HepG2 (cell line): ENCODE results near the gene MTMR6. TPM values are rescaled to one million over a fixed set of nuclear protein-coding genes. Genes with fewer than 3 reads are reported as not detected.

Source experiments
- ATF7 ChIP-seq, 2 experiments: fragments of 450-650 bp in 1 of 2; sonication (generic) in 1 of 2; formaldehyde crosslinking in 1 of 2; IDR thresholded peaks; 2 replicates each; pipeline versions ENCODE4 v1.4.0 to v1.6.1; 2016 to 2020; ENCODE audit warnings: antibody characterized with exemption in 1 of 2, mild to moderate bottlenecking in 1 of 2, missing genetic modification reagents in 1 of 2
- EP300 ChIP-seq, 3 experiments: sonication (generic) in 1 of 3; formaldehyde crosslinking in 1 of 3; IDR thresholded peaks; 2 replicates each; pipeline versions ENCODE4 v1.5.1 to v1.6.1; 2011 to 2020; ENCODE audit warnings: low read depth in 2 of 3, low read length in 2 of 3, borderline replicate concordance in 1 of 3, improper control_type of control experiment in 1 of 3, mild to moderate bottlenecking in 1 of 3, missing genetic modification reagents in 1 of 3, moderate library complexity in 1 of 3
- FOSL2 ChIP-seq: sonication (generic); formaldehyde crosslinking; IDR thresholded peaks from 2 replicates; pipeline ENCODE4 v1.4.0; 2020; ENCODE audit warnings: missing genetic modification reagents
- HNF4G ChIP-seq, 2 experiments: sonication (generic) in 1 of 2; formaldehyde crosslinking in 1 of 2; IDR thresholded peaks; 2 replicates each; pipeline versions ENCODE4 v1.4.0 to v1.6.1; 2011 to 2020; ENCODE audit warnings: borderline replicate concordance in 2 of 2, low read depth in 2 of 2, mild to moderate bottlenecking in 2 of 2, low read length in 1 of 2, missing genetic modification reagents in 1 of 2, moderate library complexity in 1 of 2
- HNRNPH1 ChIP-seq: fragments of 200-400 bp; formaldehyde crosslinking; optimal IDR thresholded peaks from 2 replicates; pipeline ENCODE3; 2017; ENCODE audit warnings: mild to moderate bottlenecking, low read depth, low read length
- HOXA5 ChIP-seq: sonication (generic); formaldehyde crosslinking; IDR thresholded peaks from 2 replicates; pipeline ENCODE4 v1.4.0; 2020; ENCODE audit warnings: missing genetic modification reagents
- NFE2L2 ChIP-seq: fragments of 150-350 bp; IDR thresholded peaks from 2 replicates; pipeline ENCODE4 v1.6.1; 2014; ENCODE audit warnings: low read length
- RXRB ChIP-seq: IDR thresholded peaks from 2 replicates; pipeline ENCODE4 v1.6.1; 2016; ENCODE audit warnings: borderline replicate concordance, missing genetic modification reagents, missing compliant biosample characterization
- SMARCE1 ChIP-seq: fragments of 450-650 bp; IDR thresholded peaks from 2 replicates; pipeline ENCODE4 v1.6.1; 2017; ENCODE audit warnings: borderline replicate concordance
- SOX6 ChIP-seq, 2 experiments: fragments of 450-650 bp in 1 of 2; sonication (generic) in 1 of 2; formaldehyde crosslinking in 1 of 2; IDR thresholded peaks; 2 replicates each; pipeline versions ENCODE4 v1.4.0 to v1.6.1; 2017 to 2020; ENCODE audit warnings: antibody characterized with exemption in 1 of 2, mild to moderate bottlenecking in 1 of 2, missing genetic modification reagents in 1 of 2
- SP4 ChIP-seq: sonication (generic); formaldehyde crosslinking; IDR thresholded peaks from 2 replicates; pipeline ENCODE4 v1.8.1; 2023; ENCODE audit warnings: mild to moderate bottlenecking, missing genetic modification reagents
- TP53 ChIP-seq: sonication (generic); formaldehyde crosslinking; conservative IDR thresholded peaks from 2 replicates; pipeline ENCODE4 v1.4.0; 2020; ENCODE audit warnings: missing genetic modification reagents
- TRIM24 ChIP-seq: sonication (generic); formaldehyde crosslinking; IDR thresholded peaks from 2 replicates; pipeline ENCODE4 v1.8.0; 2022; ENCODE audit warnings: mild to moderate bottlenecking, missing genetic modification reagents
- ZBTB7B ChIP-seq: sonication (generic); formaldehyde crosslinking; IDR thresholded peaks from 2 replicates; pipeline ENCODE4 v1.4.0; 2020; ENCODE audit warnings: missing genetic modification reagents
- ZFAT ChIP-seq: sonication (generic); formaldehyde crosslinking; conservative IDR thresholded peaks from 2 replicates; pipeline ENCODE4 v1.8.1; 2023; ENCODE audit warnings: missing genetic modification reagents, inconsistent platforms
- ZNF264 ChIP-seq: sonication (generic); formaldehyde crosslinking; IDR thresholded peaks from 2 replicates; pipeline ENCODE4 v1.4.0; 2020; ENCODE audit warnings: missing genetic modification reagents
- ZNF30 ChIP-seq: sonication (generic); formaldehyde crosslinking; IDR thresholded peaks from 2 replicates; pipeline ENCODE4 v1.5.0; 2020; ENCODE audit warnings: mild to moderate bottlenecking, missing genetic modification reagents
- ZNF530 ChIP-seq: sonication (generic); formaldehyde crosslinking; IDR thresholded peaks from 2 replicates; pipeline ENCODE4 v1.5.0; 2020; ENCODE audit warnings: low read depth, mild to moderate bottlenecking, missing genetic modification reagents
- polyA plus RNA-seq, 8 experiments: library from polyadenylated mRNA; depleted of rRNA in 3 of 8; stranded (reverse) in 7 of 8; unstranded in 1 of 8; fragments of >200 nt; fragmentation: Illumina TruSeq in 4 of 8; extraction: Trizol in 4 of 8; gene quantifications; 2 replicates each; pipeline versions ENCODE4 v1.2.1 to v1.2.3, GENCODE V29; 2011 to 2016; ENCODE audit warnings: low read depth in 4 of 8, missing spikeins in 1 of 8, mixed read lengths in 1 of 8; ENCODE audit not compliant: insufficient read depth in 1 of 8
- total RNA-seq, 5 experiments: library from RNA; depleted of rRNA; stranded (reverse); fragments of >200 nt; fragmentation: Illumina TruSeq; extraction: Trizol; gene quantifications; 2 replicates each; pipeline ENCODE4 v1.2.3, GENCODE V29; 2016; ENCODE audit warnings: low read depth in 1 of 5
- TF ChIP-seq, protein P1 (sequence below): sonication (generic); formaldehyde crosslinking; IDR thresholded peaks from 2 replicates; pipeline ENCODE4 v1.4.0; 2020; ENCODE audit warnings: missing genetic modification reagents, borderline replicate concordance
- TF ChIP-seq, protein P2 (sequence below): sonication (generic); formaldehyde crosslinking; IDR thresholded peaks from 2 replicates; pipeline ENCODE4 v1.4.0; 2020; ENCODE audit warnings: mild to moderate bottlenecking, missing genetic modification reagents
- TF ChIP-seq, protein P3 (sequence below): sonication (generic); formaldehyde crosslinking; IDR thresholded peaks from 2 replicates; pipeline ENCODE4 v1.8.1; 2023; ENCODE audit warnings: mild to moderate bottlenecking, missing genetic modification reagents
- TF ChIP-seq, protein P4 (sequence below): IDR thresholded peaks from 2 replicates; pipeline ENCODE4 v1.6.1; 2016; ENCODE audit warnings: low read depth

MTMR6 gene
- total and polyA plus RNA-seq, 2 of the 13 experiments (the other 11 are each of a cell fraction or from before 2014, with no cell fraction given) = 3.4 to 7.8 TPM

DNA sequence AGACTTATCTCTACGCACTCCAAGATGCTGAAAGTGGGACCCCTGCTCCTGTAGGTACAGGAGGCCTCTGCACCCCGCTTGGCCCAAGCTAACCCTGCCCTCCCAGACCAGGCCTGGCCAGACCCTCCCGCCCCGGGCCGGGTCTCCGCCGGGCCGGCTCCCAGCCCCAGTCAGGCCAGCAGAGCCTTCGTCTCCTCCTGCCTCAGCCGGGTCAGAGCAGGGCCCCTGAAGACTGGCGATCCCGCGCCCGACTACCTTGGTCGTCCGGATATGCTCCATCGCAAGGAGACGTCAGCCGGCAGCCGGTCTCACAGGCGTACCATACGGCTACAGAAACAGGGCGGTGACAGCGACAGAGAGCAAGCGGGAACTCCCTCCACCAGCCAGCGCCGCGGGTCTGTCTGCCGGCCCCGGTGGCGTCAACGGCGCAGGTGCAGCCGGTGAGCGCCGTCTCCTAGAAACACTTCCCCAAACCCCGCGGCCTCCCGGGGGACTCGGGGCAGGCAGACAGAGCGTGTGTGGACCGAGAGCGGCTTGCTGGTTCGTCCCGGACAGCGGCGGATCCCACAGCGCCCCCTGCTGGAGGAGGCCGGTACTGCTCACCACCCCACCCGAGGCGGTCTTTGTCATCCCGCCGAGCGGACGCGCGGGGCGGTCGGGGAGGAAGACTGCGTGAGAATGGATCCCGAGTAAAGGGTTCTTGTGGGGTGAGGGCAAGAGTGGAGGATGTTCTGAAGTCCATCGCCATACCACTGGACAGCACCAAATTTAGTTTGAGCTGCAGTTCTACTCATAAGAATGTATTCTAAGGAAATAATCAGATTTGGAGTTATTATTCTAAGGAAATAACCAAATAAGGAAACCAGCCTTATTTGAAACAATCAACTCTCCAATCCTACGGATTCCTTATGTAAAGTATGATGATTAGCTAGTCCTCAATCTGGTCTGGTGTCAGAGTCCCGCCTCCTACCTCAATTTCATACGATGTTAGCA lies at the start of gene MTMR6 (continued):
- TF ChIP-seq, protein P1, sequence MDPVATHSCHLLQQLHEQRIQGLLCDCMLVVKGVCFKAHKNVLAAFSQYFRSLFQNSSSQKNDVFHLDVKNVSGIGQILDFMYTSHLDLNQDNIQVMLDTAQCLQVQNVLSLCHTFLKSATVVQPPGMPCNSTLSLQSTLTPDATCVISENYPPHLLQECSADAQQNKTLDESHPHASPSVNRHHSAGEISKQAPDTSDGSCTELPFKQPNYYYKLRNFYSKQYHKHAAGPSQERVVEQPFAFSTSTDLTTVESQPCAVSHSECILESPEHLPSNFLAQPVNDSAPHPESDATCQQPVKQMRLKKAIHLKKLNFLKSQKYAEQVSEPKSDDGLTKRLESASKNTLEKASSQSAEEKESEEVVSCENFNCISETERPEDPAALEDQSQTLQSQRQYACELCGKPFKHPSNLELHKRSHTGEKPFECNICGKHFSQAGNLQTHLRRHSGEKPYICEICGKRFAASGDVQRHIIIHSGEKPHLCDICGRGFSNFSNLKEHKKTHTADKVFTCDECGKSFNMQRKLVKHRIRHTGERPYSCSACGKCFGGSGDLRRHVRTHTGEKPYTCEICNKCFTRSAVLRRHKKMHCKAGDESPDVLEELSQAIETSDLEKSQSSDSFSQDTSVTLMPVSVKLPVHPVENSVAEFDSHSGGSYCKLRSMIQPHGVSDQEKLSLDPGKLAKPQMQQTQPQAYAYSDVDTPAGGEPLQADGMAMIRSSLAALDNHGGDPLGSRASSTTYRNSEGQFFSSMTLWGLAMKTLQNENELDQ (CRISPR knock-in tag) = no peak
- TF ChIP-seq, protein P2, sequence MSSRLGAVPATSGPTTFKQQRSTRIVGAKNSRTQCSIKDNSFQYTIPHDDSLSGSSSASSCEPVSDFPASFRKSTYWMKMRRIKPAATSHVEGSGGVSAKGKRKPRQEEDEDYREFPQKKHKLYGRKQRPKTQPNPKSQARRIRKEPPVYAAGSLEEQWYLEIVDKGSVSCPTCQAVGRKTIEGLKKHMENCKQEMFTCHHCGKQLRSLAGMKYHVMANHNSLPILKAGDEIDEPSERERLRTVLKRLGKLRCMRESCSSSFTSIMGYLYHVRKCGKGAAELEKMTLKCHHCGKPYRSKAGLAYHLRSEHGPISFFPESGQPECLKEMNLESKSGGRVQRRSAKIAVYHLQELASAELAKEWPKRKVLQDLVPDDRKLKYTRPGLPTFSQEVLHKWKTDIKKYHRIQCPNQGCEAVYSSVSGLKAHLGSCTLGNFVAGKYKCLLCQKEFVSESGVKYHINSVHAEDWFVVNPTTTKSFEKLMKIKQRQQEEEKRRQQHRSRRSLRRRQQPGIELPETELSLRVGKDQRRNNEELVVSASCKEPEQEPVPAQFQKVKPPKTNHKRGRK (CRISPR knock-in tag) = no peak
- TF ChIP-seq SP4 (CRISPR knock-in tag) (no peak; the same call in 1 of the 2 replicates), TP53 (CRISPR knock-in tag) (no peak), RXRB (CRISPR knock-in tag) (0 out of 2 replicates have a peak, but pooled peaks have one; percentile 14), ATF7 (IDR thresholded peaks at IDR 0.05) (no peak), ATF7 (CRISPR knock-in tag; IDR thresholded peaks at IDR 0.05) (no peak), ZFAT (no peak), NFE2L2 (no peak), TRIM24 (CRISPR knock-in tag) (no peak), ZBTB7B (CRISPR knock-in tag) (no peak), SOX6 (IDR thresholded peaks at IDR 0.05) (no peak), SOX6 (CRISPR knock-in tag; IDR thresholded peaks at IDR 0.05) (peak; percentile 59), ZNF30 (CRISPR knock-in tag) (no peak), HNF4G (IDR thresholded peaks at IDR 0.05; ENCODE audit: borderline replicate concordance, low read depth, low read length) (no peak), HNF4G (CRISPR knock-in tag; IDR thresholded peaks at IDR 0.05; ENCODE audit: borderline replicate concordance, low read depth) (peak; percentile 67; the same call in 1 of the 2 replicates), ZNF530 (CRISPR knock-in tag) (no peak), EP300 (IDR thresholded peaks at IDR 0.05; ENCODE audit: low read depth in 2 of 2, low read length in 2 of 2) (no peak), EP300 (CRISPR knock-in tag; IDR thresholded peaks at IDR 0.05; ENCODE audit: borderline replicate concordance) (no peak), SMARCE1 (no peak), ZNF264 (CRISPR knock-in tag) (no peak), FOSL2 (CRISPR knock-in tag) (peak; percentile 37), HOXA5 (CRISPR knock-in tag) (no peak), HNRNPH1 (no peak)
- TF ChIP-seq, protein P3, sequence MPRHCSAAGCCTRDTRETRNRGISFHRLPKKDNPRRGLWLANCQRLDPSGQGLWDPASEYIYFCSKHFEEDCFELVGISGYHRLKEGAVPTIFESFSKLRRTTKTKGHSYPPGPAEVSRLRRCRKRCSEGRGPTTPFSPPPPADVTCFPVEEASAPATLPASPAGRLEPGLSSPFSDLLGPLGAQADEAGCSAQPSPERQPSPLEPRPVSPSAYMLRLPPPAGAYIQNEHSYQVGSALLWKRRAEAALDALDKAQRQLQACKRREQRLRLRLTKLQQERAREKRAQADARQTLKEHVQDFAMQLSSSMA = no peak
- TF ChIP-seq, protein P4, sequence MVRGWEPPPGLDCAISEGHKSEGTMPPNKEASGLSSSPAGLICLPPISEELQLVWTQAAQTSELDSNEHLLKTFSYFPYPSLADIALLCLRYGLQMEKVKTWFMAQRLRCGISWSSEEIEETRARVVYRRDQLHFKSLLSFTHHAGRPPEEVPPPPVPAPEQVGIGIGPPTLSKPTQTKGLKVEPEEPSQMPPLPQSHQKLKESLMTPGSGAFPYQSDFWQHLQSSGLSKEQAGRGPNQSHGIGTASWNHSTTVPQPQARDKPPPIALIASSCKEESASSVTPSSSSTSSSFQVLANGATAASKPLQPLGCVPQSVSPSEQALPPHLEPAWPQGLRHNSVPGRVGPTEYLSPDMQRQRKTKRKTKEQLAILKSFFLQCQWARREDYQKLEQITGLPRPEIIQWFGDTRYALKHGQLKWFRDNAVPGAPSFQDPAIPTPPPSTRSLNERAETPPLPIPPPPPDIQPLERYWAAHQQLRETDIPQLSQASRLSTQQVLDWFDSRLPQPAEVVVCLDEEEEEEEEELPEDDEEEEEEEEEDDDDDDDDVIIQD = no peak
